Measurements from ENCODE around the gene GPX7.

The GPX7 gene

DNA sequence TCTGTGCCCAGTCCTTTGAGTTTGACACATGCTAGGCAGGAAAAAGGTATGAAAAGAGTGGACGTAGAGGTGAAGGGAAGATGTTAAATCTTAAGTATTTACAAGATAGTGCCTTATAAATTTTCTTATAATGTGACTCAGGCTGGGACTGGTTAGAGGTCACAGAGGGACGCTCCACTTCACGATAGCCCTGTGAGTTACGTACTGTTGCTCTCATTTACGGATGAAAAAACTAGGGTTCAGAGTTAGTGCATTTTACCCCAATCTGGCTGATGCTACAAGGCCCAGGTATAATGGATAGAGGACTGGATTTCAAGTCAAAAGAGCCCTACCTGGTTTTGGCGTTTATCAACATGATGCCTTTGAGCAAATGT is 47.9 kb upstream of the GPX7 start:
- Histone ChIP-seq H3F3A (ENCODE audit: insufficient read depth) (peaks cover 44% of the 10 kb centered on the region), H3K36me3 (ENCODE audit: low read length) (no peaks in the 10 kb centered on the region), H3K9ac (ENCODE audit: low read length) (peak overlapping the region; percentile 94), H3K9me3 (ENCODE audit: insufficient read depth, low read length) (no peaks in the 10 kb centered on the region), H2AFZ (ENCODE audit: low read depth, low read length, severe bottlenecking) (peak overlapping the region; percentile 4), H3K27ac (ENCODE audit: low read depth, low read length) (peak overlapping the region; percentile 83), H3K27me3 (ENCODE audit: low read length) (no peaks in the 10 kb centered on the region), H3K4me2 (ENCODE audit: low read depth, low read length, poor library complexity, severe bottlenecking) (peak overlapping the region; percentile 82), H3K79me2 (ENCODE audit: insufficient read depth, low read length) (peaks cover 32% of the 10 kb centered on the region), H3K4me3 (ENCODE audit: insufficient read depth, low read length, poor library complexity, severe bottlenecking) (peak overlapping the region; percentile 61), H4K20me1 (ENCODE audit: low read depth, low read length) (peaks cover 20% of the 10 kb centered on the region), H3K9me2 (replicated peaks; ENCODE audit: insufficient read depth, low read length) (no peaks in the 10 kb centered on the region)
- TF ChIP-seq, protein P1, sequence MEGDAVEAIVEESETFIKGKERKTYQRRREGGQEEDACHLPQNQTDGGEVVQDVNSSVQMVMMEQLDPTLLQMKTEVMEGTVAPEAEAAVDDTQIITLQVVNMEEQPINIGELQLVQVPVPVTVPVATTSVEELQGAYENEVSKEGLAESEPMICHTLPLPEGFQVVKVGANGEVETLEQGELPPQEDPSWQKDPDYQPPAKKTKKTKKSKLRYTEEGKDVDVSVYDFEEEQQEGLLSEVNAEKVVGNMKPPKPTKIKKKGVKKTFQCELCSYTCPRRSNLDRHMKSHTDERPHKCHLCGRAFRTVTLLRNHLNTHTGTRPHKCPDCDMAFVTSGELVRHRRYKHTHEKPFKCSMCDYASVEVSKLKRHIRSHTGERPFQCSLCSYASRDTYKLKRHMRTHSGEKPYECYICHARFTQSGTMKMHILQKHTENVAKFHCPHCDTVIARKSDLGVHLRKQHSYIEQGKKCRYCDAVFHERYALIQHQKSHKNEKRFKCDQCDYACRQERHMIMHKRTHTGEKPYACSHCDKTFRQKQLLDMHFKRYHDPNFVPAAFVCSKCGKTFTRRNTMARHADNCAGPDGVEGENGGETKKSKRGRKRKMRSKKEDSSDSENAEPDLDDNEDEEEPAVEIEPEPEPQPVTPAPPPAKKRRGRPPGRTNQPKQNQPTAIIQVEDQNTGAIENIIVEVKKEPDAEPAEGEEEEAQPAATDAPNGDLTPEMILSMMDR (IDR thresholded peaks at IDR 0.05; ENCODE audit: insufficient read depth, low read length, poor library complexity, severe bottlenecking) = no peak
- no peak for TF ChIP-seq EZH2phosphoT487 (conservative IDR thresholded peaks at IDR 0.05; ENCODE audit: low read length)

DNA sequence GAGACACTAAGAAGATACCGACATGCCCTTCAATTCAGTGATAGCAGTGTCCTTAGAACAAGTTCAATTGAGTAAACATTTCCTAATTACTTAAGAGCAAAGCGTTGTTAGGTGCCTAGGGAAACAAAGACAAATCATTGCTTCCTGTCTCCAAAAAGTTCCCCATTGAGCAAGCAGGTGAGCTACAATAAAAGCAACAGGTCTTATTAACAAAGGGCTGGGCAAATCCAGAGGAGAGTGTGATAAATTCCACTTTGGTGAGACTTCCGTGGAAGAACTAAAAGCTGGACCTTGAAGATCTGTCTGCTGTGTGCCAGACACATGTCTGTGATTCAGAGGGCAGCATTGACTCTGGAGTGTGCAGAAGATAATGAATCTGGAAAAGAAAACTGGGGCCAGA is 47.4 kb upstream of the GPX7 start:
- H3K27me3 ChIP-seq (ENCODE audit: low read length) = no peaks in the 10 kb centered on the region
- no peaks in the 10 kb centered on the region for H3K36me3 ChIP-seq (ENCODE audit: low read length)
- H3K4me2 ChIP-seq (ENCODE audit: low read depth, low read length, poor library complexity, severe bottlenecking) = peak overlapping the region; percentile 82
- H4K20me1 ChIP-seq (ENCODE audit: low read depth, low read length) = peaks cover 16% of the 10 kb centered on the region
- no peak overlapping the region for H3K4me3 ChIP-seq (ENCODE audit: insufficient read depth, low read length, poor library complexity, severe bottlenecking)
- H3K9me2 ChIP-seq (replicated peaks; ENCODE audit: insufficient read depth, low read length) = no peaks in the 10 kb centered on the region
- TF ChIP-seq, protein P1 (IDR thresholded peaks at IDR 0.05; ENCODE audit: insufficient read depth, low read length, poor library complexity, severe bottlenecking) = no peak
- no peak for TF ChIP-seq EZH2phosphoT487 (conservative IDR thresholded peaks at IDR 0.05; ENCODE audit: low read length)
- H3F3A ChIP-seq (ENCODE audit: insufficient read depth) = peaks cover 44% of the 10 kb centered on the region
- H3K79me2 ChIP-seq (ENCODE audit: insufficient read depth, low read length) = peaks cover 27% of the 10 kb centered on the region
- H3K9me3 ChIP-seq (ENCODE audit: insufficient read depth, low read length) = no peaks in the 10 kb centered on the region
- H3K27ac ChIP-seq (ENCODE audit: low read depth, low read length) = no peak overlapping the region
- H2AFZ ChIP-seq (ENCODE audit: low read depth, low read length, severe bottlenecking) = no peak overlapping the region
- H3K9ac ChIP-seq (ENCODE audit: low read length) = peak overlapping the region; percentile 94; the same call in 1 of the 2 replicates

DNA sequence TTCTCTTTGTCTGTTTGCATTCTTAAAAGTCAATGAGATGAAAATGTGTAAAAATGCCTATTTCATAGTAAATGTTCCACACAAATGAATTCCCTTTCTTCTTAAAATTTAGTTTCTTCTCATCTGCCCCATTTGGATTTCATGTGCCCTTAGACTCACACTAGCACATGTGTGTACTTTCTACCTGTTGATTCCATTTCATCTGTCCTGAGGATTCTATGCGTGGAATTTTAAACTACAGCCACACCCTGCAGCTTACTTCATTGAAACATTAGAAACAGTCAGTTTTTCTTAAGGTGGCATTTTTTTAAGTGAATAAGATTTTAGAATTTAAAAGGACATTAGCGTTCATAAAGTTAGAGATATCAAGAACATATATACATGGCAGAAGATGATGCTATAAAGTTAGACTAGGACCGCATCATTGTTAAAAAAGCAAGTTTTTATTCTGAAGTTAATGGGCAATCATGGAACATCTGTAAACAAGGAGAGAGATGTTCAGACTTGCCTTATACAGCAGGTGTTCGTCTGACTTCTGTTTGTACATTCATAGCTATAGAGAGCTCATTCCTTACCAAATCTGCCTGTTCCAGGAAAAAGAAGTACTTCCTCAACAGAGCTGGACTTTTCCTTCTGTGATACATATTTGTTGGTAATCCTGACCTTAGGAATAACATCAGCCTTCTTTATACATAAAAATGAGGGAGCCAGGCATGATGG is 45.4 kb upstream of the GPX7 start:
- Histone ChIP-seq H3K9ac (ENCODE audit: low read length) (no peak overlapping the region), H3K27me3 (ENCODE audit: low read length) (no peaks in the 10 kb centered on the region), H3K4me2 (ENCODE audit: low read depth, low read length, poor library complexity, severe bottlenecking) (no peak overlapping the region), H2AFZ (ENCODE audit: low read depth, low read length, severe bottlenecking) (no peak overlapping the region), H3F3A (ENCODE audit: insufficient read depth) (peaks cover 34% of the 10 kb centered on the region), H3K36me3 (ENCODE audit: low read length) (no peaks in the 10 kb centered on the region), H3K9me3 (ENCODE audit: insufficient read depth, low read length) (no peaks in the 10 kb centered on the region), H3K27ac (ENCODE audit: low read depth, low read length) (no peak overlapping the region), H3K4me3 (ENCODE audit: insufficient read depth, low read length, poor library complexity, severe bottlenecking) (no peak overlapping the region), H3K79me2 (ENCODE audit: insufficient read depth, low read length) (peaks cover 7% of the 10 kb centered on the region), H3K9me2 (replicated peaks; ENCODE audit: insufficient read depth, low read length) (no peaks in the 10 kb centered on the region), H4K20me1 (ENCODE audit: low read depth, low read length) (0 out of 2 replicates have a peak, but pooled peaks cover 1% of the 10 kb centered on the region)
- TF ChIP-seq EZH2phosphoT487 (conservative IDR thresholded peaks at IDR 0.05; ENCODE audit: low read length) = no peak
- TF ChIP-seq, protein P1 (IDR thresholded peaks at IDR 0.05; ENCODE audit: insufficient read depth, low read length, poor library complexity, severe bottlenecking) = no peak

Data from SU-DHL-6 (cell line).